Right lung (tissue), 5 donors: Measurements from ENCODE around the gene RIPOR2. TPM values are rescaled to one million over a fixed set of nuclear protein-coding genes. Genes with fewer than 3 reads are reported as not detected.
"Not testable (repeated sequence)": the region's sequence is repeated elsewhere in the genome, so short reads cannot be mapped to it uniquely, and the experiment has no call there.

Source experiments
- DNase-seq, 2 donors: peaks; one replicate each; pipeline ENCODE4 v3.0.0-alpha.2; 2013
- polyA plus RNA-seq, 5 donors: library from polyadenylated mRNA; unstranded; fragments of 120-200 nt; gene quantifications; one replicate each; pipeline versions ENCODE4 v1.2.1 to v1.2.3, GENCODE V29; 2013; ENCODE audit warnings: inconsistent platforms in 1 of 5, low replicate concordance in 1 of 5; ENCODE audit not compliant: insufficient read length in 5 of 5, insufficient read depth in 1 of 5

Gene RIPOR2
- polyA plus RNA-seq, 5 donors, result 4.6 to 6.7 (median 5.8) TPM

DNA sequence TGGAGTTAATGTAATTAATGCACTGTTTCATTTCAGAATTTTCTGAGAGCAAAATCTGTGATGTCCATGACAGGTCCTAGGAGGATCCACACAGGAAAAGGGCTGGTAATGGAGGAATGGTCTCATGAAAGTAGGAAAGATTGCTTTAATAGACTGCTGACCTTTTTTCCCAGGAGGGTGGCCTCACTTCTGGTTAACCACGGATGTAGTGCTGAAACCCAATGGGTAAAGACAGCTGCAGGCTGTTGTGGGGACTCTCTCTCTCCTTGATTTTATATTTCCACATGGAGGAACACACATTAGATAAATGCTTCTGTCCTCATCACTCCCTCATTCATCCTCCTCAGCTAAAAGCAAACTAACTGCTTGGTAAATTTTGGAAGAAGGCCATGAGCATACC lies 23.6 kb upstream of the RIPOR2 start:
- DNase-seq, result no peak

- no peak for DNase-seq
Observed at GRCh38 chr6:24957199-24957598, 21.4 kb upstream of the RIPOR2 start.

GRCh38 chr6:24953726-24954125 lies 18.0 kb upstream of the RIPOR2 start:
- DNase-seq, result no peak

DNA sequence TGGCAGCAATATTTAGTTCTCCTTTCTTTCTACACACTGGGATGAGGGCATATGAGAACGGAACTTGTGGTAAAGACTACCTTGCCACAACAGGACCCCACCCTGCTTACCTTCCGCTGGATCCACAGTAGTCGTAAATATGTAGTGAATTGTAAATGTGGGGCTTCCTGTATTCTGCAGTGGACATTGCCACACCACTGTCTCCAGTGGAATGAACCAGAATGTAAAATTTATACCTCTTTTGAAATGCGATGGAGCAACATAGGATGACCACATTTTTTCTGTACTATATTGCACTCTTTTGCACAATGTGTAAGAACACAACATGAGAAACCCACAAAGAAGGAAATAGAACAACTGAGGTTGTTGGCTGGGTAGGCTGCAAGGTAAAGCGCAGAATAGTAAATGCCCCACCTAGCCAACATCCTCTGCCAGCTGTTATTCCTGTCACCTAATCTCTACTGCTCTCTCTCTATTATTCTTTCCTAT lies 16.1 kb upstream of the RIPOR2 start:
- no peak for DNase-seq

GRCh38 chr6:24950218-24950941 lies 14.6 kb upstream of the RIPOR2 start:
- no peak for DNase-seq

- DNase-seq, result no peak
Observed at GRCh38 chr6:24949020-24949569, 13.3 kb upstream of the RIPOR2 start.

GRCh38 chr6:24948261-24948660 lies 12.5 kb upstream of the RIPOR2 start:
- not testable (repeated sequence) for DNase-seq

DNA sequence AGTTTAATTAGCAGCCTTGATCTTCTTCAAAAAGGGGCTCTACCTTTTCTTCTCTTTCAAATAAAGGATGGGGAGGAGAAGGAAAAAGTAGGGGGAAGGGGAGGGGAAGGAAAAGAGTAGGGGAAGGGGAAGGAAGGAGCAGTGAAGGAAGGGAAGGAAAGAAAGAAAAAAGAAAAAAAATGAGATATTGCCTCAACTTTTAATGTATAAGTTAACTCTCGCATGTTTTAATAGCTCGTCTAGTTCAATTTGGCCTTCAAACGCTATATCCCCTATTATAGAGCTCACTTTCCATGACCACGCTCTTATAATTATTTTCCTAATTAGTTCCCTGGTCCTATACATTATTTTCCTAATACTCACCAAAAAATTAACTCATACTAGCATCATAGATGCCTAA lies 11.9 kb upstream of the RIPOR2 start:
- DNase-seq, result no peak

GRCh38 chr6:24945054-24945453 lies 9.3 kb upstream of the RIPOR2 start:
- no peak for DNase-seq

GRCh38 chr6:24943774-24944173 lies 8.0 kb upstream of the RIPOR2 start:
- DNase-seq, result no peak

DNA sequence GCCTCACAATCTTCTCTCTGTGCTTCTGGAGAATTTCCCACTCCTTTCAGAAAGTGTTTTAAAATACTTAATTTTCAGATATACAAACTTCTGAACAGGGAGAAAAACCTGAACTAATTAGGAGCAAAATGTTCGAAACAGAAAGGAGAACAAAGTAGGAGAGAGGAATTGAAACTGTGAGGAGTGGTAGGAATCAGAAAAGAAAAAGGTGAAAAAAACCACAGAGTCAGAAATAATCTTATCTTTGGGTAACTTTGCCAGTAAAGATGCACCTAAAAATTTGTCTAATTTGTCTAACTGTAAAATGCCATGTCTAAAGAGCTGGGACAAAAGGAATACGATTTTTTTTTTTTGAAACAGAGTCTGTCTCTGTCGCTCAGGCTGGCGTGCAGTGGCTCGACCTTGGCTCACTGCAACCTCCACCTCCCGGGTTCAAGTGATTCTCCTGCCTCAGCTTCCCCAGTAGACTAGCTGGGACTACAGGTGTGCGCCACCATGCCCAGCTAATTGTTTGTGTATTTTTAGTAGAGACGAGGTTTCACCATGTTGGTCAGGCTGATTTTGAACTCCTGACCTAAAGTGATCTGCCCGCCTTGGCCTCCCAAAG lies 4.7 kb upstream of the RIPOR2 start:
- DNase-seq, result no peak

DNA sequence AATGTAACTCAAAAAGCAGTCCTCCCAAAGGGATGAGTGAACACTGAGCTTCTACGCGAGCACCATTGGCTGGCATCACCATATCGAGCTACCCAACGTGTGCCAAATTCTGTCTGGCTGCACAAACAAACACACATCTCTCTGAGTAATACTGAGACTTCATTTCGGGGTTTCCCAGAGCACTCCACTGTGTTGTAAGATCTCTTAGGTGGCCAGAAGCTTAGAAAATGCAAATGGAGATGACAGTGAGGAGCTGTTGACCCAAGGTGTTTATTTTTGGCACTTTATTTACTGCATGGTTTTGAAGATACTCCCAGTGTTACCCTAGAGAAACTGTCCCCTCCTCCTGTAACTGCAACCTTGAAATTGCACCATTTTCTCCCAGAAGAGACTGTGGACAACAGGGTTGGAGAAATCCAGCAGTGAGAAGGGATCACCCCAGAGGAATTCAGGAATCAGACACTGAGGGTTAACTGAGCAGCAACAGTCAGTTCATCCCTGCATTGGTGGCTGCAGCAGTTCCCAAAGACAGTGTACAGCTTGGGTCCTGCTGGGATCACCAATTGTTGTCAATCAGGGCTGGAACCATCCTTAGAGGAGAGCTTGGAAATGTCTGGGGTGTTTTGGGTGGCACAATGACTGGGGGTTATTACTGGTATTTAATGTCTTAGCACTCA lies 1.0 kb upstream of the RIPOR2 start:
- no peak for DNase-seq

- no peak for DNase-seq
Observed at GRCh38 chr6:24933868-24934401, 1.8 kb downstream of the RIPOR2 start.

- DNase-seq, result no peak
Observed at GRCh38 chr6:24933266-24933665, 2.5 kb downstream of the RIPOR2 start.

DNA sequence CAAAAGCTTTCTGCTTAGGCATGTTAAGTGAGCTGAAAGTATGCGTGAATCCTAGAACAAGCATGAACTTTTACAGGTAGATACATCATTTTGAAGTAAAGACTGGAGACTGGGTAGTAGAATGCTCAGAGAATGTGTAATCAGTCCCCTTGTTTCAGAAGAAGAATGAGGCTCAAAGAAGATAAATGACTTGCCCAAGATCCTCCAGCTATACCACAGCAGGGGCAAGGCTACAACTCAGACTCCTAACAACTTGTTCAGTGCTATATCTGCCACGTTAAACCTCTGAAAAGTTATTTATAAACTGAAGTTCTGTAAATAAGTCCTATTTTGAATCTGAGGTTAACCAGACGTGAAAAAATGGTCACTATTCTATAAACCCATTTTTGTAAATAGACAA lies 2.9 kb downstream of the RIPOR2 start:
- no peak for DNase-seq

GRCh38 chr6:24931718-24932691 lies 3.8 kb downstream of the RIPOR2 start:
- DNase-seq, result no peak

- peak in 1 of 2 donors; percentile 55 for DNase-seq
Observed at GRCh38 chr6:24931296-24931695, 4.5 kb downstream of the RIPOR2 start.

- DNase-seq, result no peak
Observed at GRCh38 chr6:24930431-24930871, 5.3 kb downstream of the RIPOR2 start.

DNA sequence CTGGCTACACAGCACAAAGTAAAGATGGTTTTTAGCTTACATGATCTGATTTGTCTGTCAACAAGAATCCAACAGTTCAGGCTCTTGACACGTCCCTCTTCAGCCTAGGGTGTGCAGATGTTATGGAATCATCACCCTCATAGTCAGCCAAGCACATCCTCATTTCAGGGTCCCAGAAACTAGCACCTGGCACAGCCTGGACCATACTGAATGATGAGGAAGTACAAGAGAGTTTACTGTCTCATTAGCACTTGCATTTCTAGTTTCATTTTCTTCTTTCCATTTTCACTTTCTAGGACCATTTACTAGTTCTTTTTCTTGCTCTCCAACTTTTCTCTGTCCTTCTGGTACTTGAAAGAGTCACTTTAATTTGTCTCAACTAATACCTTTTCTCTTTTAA lies 6.5 kb downstream of the RIPOR2 start:
- DNase-seq, result no peak

DNA sequence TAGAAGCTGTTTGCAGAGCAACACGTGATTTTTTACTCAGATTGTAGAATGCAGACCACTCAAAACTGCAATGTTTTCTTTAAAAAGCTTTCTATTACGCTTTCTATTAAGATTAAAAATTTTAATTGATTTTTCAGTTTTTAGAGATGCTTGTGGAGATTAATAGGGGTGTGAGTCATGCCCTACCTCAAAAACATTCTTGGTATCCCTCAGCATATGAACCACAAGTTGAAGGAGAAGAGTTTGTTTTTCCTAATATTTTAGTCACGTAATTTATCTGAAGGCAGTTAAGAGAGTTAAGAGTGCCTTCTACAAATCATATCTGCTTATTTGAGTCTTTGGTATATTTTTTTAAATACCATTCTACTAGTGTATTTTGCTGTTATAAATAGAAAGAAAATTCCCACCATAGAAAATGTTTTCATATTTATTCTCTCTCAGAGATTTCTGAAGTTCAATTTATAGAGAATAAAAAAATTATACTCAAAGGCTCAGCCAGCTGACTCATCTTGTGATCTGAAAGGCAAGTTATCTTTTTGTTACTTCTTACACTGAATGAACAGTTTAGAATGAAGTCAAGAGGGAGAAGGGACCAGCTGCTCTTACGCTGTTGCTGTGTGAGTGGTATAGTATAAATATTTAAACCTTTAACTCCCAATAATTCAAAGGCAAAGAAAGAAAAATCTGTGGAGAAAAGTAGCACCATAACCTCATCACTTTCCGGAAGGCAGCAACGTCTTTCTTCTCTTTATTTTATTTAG lies 7.6 kb downstream of the RIPOR2 start:
- DNase-seq, result no peak
